Islet precursor cell (in vitro differentiated cells): ENCODE measurements around the gene VPS25.
A peak's percentile ranks its signal among the peaks of the same experiment; 100 is the strongest.
"Not testable (repeated sequence)": the region's sequence is repeated elsewhere in the genome, so short reads cannot be mapped to it uniquely, and the experiment has no call there.

ENCODE experiments used
- DNase-seq: peaks from one replicate; pipeline ENCODE4 v3.0.0-alpha.2; 2018

Gene VPS25

DNA sequence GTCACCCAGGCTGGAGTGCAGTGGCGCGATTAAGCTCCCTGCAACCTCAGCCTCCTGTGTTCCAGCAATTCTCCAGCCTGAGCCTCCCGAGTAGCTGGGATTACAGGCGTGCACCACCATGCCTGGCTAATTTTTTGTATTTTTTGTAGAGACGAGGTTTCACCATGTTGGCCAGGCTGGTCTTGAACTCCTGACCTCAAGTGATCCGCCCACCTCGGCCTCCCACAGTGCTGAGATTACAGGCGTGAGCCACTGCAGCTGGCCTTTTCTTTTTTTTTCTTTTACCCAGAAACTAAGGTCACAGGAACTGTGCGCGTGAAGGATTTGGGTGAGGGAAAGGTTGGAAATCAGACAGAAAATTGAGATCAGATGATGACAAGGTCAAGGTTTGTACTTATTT, 3.3 kb upstream of the VPS25 start:
- not testable (repeated sequence) for DNase-seq

DNA sequence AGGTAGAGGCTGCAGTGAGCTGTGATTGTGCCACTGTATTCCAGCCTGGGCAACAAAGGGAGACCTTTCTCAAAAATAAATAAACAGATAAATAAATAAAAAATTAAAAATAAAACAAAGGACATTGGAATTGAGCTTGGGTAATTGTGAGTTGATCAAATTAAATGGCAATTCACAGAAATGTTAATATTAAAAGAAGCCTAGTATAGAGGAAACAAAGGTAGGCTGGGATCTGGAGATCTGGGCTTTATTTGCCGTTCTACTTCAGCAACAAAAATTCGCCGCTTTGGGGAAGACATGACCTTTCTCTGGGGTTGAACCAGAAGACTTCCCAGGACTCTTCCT, 332 bp upstream of the VPS25 start:
- DNase-seq = no peak

DNA sequence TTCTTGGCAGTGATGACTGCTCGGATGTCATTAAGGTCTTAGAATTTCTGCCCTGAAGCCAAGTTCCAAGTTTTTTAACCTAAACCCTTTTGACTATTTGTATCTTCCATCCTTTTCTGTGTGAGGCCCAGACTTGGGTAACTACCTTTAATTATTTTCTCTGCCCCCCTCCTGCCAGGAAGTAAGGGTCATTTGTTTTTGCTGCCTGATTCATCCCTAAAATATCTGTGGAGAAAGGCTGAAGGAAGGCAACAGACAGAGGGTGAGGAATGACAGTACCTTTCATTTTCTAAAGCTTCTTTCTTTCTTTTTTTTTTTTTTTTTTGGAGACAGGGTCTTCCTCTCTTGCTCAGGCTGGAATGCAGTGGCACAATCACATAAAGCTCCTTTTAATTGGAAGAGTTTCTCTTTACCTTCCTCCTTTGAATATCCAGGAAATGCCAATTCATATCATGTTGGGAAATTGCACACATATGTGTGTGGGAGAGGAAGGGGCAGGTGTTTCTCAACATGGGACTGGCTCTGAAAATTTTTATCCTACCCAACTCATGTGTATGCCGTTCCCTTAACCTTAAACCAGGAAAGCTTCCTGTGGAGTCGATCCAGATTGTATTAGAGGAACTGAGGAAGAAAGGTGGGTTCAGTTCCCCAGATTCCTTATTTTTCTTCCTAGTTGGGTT, 957 bp downstream of the VPS25 start:
- DNase-seq = no peak

DNA sequence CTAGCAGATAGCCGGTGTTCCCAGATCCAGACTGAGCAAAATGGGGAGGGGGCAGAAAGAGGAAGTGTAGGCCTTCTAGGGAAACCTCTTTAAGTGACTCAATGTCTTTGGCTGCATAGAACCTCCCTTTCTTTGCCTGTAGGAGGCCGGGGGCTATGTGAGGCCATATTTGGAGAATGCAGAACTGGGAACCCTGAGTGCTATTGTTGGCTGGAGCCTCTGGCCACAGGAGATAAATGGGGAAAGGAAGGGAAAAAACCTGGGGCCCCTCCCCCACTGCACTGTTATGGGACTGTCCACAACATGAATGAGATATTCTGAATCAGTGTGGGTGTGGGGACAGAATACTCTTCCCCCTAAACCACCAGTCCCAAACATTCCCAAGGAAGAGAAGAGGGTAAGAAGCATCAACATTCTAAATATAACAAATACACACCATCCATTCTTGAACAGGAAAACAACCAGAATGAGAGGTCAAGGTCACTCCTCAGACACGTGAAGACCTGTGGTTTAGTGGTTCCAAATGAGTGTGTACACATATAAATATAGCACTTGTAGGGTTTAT, 2.4 kb downstream of the VPS25 start:
- DNase-seq = no peak

DNA sequence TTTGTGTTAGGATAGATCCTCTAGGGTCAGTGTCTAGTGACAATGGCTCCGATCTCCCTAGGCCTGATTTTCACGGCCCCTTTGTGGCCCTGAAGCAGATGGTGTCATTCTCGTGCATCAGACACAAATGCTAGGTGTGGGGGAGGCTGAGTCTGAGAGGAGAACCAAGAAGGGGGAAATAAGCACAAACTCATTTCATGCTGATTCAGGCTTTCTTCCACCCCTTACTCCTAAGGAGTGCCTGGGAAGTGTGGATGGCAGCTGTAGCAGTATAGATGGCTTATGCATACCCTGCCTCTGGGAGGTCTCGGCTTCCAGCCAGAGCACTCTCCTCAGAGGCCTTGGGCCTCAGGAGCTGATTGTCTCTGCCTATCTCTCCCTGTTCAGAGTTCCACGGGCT, 5.3 kb downstream of the VPS25 start:
- DNase-seq = no peak

DNA sequence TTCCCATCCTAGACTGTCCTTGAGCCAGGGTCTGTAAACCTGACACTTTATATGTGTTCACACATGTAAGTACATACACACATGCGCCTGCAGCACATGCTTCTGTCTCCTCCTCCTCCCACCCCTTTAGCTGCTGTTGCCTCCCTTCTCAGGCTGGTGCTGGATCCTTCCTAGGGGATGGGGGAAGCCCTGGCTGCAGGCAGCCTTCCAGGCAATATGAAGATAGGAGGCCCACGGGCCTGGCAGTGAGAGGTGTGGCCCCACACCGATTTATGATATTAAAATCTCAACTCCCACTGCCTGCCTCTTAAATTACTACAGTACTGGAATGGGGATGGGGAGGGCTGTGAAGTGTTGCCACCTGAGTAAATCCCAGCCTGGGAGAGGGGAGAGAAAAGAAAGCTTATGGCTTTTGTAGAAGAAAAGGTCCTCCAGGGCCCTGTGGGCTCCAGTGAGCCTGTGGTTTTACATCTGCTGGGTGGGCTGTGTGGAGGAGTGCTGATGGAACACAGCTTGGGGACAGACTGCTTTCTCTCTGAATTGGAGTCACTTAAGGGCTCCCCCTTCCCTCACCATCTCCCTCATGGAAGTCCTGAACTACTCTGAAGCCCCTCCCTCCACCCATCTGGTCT, 6.2 kb downstream of the VPS25 start:
- no peak for DNase-seq

DNA sequence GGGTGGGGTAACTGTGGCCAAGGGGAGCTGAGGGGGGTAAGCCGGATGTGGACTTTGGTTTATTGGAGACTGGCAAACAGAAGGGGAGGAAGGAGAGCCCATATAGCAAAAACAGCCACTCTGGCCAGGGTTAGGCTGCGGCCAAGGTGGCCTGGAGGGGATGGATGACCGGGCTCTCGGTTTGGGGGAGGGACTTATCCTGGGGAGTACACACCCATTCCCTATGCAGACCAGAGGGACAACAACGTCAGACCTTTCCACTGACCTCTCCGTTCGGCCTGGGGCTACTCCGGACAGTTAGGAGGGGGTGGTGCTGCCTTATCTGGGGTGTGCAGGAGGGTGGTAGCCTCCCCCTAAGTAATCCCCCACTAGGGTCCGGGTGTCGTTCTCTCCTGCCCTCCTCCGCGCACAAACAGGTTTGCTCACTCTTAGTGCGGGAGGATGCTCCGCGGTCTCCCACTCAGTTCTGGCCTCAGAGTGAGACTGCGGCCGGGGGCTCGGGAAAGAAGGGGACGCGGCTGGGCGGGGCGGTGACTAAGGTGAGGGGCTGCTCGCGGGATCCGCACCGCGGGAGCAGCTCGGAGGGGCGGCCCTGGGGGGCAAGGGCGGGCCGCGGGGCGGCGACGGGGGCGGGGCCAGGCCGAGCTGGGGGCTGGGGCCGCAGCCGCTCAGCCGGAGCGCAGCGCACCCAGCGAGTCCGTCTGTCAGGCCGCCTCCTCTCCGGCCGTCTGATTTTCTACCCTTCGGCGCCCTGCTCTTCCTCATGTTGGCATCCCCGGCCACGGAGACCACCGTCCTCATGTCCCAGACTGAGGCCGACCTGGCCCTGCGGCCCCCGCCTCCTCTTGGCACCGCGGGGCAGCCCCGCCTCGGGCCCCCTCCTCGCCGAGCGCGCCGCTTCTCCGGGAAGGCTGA, 6.9 kb downstream of the VPS25 start, which contains the start of gene WNK4:
Gene WNK4, plus strand, starts transcription at position 675 of the 915 bp plus-strand sequence. Its CDS starts 89 bp downstream, at position 764.
- DNase-seq = peak; percentile 87

DNA sequence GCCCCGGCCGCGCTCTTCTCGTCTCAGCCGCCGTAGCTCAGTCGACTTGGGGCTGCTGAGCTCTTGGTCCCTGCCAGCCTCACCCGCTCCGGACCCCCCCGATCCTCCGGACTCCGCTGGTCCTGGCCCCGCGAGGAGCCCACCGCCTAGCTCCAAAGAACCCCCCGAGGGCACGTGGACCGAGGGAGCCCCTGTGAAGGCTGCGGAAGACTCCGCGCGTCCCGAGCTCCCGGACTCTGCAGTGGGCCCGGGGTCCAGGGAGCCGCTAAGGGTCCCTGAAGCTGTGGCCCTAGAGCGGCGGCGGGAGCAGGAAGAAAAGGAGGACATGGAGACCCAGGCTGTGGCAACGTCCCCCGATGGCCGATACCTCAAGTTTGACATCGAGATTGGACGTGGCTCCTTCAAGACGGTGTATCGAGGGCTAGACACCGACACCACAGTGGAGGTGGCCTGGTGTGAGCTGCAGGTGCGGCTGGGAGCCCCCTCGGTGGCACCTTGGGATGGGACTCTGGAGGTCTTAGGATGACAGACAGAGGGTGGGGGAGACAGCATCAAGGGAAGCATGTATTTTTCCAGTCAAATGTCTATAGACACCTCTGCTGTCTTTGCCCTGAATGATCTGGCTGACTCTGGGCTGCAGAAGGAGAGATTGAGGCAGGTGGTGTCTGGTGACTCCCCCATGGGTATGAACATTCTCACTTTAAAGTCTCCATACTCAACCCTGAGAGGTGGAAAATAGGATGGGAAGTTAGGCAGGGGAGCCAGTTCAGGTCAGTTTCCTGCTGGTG, 7.8 kb downstream of the VPS25 start:
- DNase-seq = no peak

DNA sequence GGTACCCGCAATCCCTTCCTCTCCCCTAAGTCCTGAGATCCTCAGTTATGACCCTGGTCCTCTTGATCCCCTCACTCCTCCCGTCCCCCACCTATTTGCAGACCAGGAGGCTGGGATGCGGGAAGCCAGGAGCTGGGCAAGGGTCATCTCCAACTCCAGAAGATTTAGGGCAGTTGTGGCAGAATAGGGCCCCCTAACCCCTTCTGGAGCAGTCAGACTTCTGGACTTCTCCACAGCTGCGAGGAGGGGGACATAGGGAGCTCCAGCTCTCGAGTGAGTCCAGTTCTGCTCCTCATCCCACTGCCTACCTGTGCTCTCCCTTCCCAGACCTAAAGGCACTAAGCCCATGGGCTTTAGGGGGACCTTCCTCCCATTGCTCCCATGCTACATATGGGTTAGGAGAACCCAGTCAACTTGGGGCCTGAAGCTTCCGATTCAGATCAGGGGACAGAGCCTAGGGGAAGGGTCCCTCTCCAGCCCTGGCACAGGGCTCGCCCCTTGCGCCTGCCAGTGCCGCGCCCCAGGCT, 8.5 kb downstream of the VPS25 start:
- DNase-seq = no peak

DNA sequence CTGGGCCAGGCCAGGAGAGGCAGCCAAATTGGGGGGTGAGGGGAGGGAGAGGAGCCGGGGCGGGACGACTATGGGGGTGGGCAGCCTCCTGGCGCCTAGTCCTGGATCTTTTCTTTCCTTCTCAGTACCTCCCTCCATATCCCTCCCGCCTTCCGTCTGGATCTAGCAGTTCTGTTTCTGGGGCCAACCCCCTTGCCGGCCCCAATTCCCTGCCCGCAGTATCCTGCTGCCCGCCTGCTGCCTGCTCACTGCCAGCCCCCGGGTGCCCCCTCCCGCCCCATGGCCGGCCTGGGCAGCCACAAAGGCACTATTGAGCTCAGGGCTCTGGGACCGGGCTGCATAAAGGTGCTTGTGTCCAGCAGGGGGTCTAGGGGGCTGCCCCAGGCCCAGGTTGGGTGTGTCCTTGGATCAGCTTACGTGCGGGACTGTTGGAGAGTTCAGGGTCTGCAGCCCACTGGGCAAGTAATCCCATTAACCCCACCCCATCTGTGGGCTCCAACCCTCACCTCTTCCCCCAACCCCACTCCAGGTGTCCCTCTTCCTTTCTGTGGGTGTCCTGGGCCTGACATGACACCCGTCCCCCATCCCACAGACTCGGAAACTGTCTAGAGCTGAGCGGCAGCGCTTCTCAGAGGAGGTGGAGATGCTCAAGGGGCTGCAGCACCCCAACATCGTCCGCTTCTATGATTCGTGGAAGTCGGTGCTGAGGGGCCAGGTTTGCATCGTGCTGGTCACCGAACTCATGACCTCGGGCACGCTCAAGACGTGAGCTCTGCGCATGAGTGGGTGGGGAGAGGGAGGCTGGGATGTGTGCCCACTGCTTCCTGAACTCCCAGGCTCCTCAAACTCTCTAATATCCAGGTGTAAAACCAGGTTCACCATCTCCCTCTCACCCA, 9.2 kb downstream of the VPS25 start:
- no peak for DNase-seq

DNA sequence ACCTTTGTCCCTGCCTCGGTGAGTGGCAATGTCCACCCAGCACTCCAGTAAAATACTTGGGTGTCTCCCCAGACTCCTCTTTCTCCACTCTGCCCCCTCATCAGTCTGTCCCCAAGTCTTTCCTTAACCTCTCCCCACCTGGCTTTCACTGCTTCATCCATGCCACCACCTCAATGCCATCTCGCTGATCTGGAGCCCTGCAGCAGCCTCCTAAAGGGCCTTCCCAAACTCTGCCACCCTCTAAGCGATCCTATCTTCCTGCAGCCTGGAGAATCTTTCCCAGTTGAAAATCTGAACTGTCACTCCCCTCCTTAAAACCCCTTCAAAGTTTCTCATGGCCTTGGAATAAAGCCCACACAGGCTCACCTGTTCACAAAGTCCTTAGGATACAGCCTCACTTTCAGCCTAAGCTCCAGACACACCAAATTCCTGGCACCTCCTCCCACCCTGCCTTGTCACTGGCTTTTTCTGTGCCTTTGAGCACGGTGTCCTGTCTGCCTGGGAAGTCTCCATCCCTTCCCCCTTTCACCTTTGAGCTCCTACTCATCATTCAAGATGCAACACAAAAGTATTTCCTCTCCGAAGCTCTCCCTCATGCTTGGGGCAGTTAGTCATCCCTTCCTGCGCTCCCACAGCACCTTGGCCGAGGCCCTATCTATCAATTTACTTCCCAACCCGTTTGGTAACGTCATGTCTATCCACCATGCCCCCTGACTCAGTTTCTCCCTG, 10.0 kb downstream of the VPS25 start:
- peak; percentile 92 for DNase-seq

DNA sequence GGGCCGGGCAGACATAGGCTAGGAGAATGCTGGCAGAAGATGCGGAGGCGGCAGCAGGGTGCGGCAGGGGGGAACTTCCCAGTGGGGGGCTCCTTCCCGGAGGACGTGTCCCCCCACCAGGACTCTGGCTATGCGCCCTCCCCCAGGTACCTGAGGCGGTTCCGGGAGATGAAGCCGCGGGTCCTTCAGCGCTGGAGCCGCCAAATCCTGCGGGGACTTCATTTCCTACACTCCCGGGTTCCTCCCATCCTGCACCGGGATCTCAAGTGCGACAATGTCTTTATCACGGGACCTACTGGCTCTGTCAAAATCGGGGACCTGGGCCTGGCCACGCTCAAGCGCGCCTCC, 10.5 kb downstream of the VPS25 start:
- DNase-seq = no peak

DNA sequence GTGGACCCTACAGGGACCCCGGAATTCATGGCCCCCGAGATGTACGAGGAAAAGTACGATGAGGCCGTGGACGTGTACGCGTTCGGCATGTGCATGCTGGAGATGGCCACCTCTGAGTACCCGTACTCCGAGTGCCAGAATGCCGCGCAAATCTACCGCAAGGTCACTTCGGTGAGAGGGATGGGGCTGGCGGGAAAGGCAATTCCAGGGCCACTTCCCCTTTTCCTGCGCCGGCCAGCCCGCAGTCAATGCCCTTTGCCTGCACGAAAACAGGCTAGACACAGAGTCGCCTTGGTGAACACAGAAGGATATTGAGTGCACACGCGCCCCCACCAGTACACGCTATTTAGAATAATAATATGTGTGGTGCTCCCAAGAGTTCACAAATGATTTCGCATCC, 11.2 kb downstream of the VPS25 start:
- no peak for DNase-seq

DNA sequence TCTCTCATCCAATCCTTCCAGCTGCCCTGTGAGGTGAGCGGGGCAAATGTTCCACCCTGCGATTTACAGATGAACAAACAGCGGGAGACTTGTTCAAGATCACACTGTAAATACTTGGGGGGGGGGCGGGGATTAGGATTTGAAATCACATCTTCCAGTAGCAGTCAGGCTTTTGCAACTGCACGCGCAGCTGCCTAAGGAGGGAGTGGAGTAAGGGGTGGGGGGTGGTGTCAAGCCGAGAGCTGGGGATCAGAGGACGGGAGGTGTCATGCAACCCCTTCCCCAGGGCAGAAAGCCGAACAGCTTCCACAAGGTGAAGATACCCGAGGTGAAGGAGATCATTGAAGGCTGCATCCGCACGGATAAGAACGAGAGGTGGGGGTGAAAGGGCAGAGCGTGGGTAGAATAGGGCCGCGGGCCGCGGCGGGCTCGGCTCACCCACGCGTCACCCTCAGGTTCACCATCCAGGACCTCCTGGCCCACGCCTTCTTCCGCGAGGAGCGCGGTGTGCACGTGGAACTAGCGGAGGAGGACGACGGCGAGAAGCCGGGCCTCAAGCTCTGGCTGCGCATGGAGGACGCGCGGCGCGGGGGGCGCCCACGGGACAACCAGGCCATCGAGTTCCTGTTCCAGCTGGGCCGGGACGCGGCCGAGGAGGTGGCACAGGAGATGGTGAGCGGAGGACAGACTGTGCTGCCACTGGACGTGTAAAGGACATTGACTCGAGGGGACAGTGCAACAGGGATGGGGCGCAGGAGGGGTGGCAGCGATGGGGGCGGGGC, 11.8 kb downstream of the VPS25 start:
- no peak for DNase-seq

DNA sequence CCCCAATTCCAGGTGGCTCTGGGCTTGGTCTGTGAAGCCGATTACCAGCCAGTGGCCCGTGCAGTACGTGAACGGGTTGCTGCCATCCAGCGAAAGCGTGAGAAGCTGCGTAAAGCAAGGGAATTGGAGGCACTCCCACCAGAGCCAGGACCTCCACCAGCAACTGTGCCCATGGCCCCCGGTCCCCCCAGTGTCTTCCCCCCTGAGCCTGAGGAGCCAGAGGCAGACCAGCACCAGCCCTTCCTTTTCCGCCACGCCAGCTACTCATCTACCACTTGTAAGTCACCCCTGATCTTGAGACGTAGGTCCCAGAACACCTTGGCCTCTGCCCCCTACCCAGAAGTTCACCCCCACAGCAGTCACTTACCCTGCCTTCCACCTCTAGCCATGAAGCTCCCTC, 14.0 kb downstream of the VPS25 start:
- no peak for DNase-seq

DNA sequence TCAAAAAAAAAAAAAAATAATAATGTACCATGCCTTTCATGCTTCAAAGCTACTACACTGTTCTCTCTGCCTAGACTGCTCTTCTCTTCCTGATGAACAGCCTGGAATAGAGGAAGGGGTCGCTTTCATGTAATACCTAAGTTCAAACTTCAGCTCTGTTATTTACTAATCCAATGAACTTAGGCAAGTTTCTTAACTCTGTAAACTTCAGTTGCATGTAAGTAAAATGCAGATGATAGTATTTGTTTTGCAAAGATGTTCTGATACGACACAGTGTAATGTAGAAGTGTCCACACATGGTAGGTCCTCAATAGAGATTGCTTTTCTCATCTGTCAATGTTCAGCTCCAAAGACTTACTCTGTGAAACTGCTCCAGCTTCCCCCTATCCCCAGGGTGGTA, 18.7 kb downstream of the VPS25 start:
- DNase-seq = no peak

DNA sequence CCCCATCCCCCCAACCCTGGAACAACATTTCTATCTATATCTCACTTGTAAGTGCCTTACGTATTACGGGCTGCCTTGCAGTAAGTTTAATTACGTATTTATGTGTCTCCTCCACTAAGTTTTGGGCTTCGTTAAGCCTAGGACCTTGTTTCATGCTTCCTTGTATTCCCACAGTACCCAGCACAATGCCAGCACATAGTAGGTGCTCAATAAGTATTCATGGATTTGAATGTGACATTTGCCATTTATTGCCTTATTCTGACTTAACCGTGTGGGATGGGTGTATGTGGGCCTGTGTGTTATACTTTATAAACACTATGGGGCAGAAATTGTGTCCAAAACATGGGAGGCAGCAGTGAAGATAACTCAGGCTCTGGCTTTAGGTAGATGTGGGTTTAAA, 19.3 kb downstream of the VPS25 start:
- DNase-seq = no peak

DNA sequence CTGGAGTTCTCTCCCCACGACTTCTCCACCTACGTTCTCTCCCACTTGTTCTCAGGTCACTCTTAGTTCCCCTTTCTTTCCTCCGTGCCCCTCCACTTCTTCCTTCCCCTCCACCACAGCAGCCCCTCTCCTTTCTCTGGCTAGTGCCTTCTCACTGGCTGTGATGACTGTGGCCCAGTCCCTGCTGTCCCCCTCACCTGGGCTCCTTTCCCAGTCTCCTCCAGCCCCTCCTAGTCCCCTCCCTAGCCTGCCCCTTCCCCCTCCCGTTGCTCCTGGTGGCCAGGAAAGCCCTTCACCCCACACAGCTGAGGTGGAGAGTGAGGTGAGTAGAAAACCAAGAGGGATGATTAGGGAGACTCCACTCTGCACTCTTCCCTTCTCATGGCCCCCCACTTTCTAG, 21.8 kb downstream of the VPS25 start:
- DNase-seq = no peak

DNA sequence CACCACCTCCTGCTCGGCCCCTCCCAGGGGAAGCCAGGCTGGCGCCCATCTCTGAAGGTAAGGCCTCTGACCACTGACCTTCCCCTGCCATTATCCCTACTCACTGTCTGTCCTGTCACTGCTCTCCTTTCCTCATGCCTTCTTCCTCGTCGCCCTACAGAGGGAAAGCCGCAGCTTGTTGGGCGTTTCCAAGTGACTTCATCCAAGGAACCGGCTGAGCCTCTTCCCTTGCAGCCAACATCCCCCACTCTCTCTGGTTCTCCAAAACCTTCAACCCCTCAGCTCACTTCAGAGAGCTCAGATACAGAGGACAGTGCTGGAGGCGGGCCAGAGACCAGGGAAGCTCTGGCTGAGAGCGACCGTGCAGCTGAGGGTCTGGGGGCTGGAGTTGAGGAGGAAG, 22.2 kb downstream of the VPS25 start:
- no peak for DNase-seq
